Mesodermal cell (in vitro differentiated cells): ENCODE data around the gene MOB3B.

ENCODE experiments used
- H3K27ac ChIP-seq: 2 replicates; pipeline ENCODE4 v1.7.0; 2013; ENCODE audit warnings: mild to moderate bottlenecking, low read depth, low read length, moderate library complexity; ENCODE audit not compliant: severe bottlenecking
- H3K36me3 ChIP-seq: 2 replicates; pipeline ENCODE4 v1.7.1; 2013; ENCODE audit warnings: mild to moderate bottlenecking, low read length, moderate library complexity; ENCODE audit not compliant: control insufficient read depth, insufficient read depth
- H3K4me1 ChIP-seq: one replicate; pipeline ENCODE4 v1.7.1; 2013; ENCODE audit warnings: mild to moderate bottlenecking, low read length; ENCODE audit not compliant: insufficient read depth, control insufficient read depth, poor library complexity, severe bottlenecking
- H3K4me3 ChIP-seq: 2 replicates; pipeline ENCODE4 v1.7.0; 2013; ENCODE audit warnings: low read length, control low read depth, mild to moderate bottlenecking; ENCODE audit not compliant: insufficient read depth, poor library complexity, severe bottlenecking; ENCODE audit errors: extremely low read depth
- H3K9me3 ChIP-seq: 2 replicates; pipeline ENCODE4 v1.7.1; 2013; ENCODE audit warnings: mild to moderate bottlenecking, low read length, moderate library complexity; ENCODE audit not compliant: control insufficient read depth
- WGBS, 2 experiments: methylation state at CpG; one replicate each; pipeline ENCODE4 v1.1.5; 2013; ENCODE audit warnings: missing lambda C conversion rate in 2 of 2; ENCODE audit not compliant: insufficient coverage in 2 of 2; 5-methylcytosine and 5-hydroxymethylcytosine counted together

Gene MOB3B

GRCh38 chr9:27475057-27475595 lies 54.5 kb downstream of the MOB3B start:
- no peaks in the 10 kb centered on the region for H3K36me3 ChIP-seq

GRCh38 chr9:27474305-27474704 lies 55.3 kb downstream of the MOB3B start:
- 57 to 86% methylated on average over 1 of the region's 1 CpG for WGBS, 2 experiments
- Histone ChIP-seq H3K4me3 (no peak overlapping the region), H3K9me3 (peaks cover 8% of the 10 kb centered on the region), H3K27ac (no peak overlapping the region), H3K36me3 (no peaks in the 10 kb centered on the region), H3K4me1 (peaks cover 16% of the 10 kb centered on the region)

More at GRCh38 chr9:27475057-27475595, 54.5 kb downstream of the MOB3B start:
- Histone ChIP-seq H3K4me3 (no peak overlapping the region), H3K9me3 (peaks cover 8% of the 10 kb centered on the region), H3K4me1 (peaks cover 16% of the 10 kb centered on the region), H3K27ac (no peak overlapping the region)
- WGBS, 2 experiments: 83 to 89% methylated on average over 3 to 5 of the region's 7 CpGs

GRCh38 chr9:27473111-27473529 lies 56.5 kb downstream of the MOB3B start:
- Histone ChIP-seq H3K4me3 (no peak overlapping the region), H3K36me3 (no peaks in the 10 kb centered on the region), H3K27ac (no peak overlapping the region), H3K4me1 (peaks cover 16% of the 10 kb centered on the region), H3K9me3 (no peaks in the 10 kb centered on the region)
- WGBS, 2 experiments: 87 to 91% methylated on average over 5 to 6 of the region's 7 CpGs

- H3K4me3 ChIP-seq: no peak overlapping the region
- H3K4me1 ChIP-seq: peaks cover 16% of the 10 kb centered on the region
- H3K27ac ChIP-seq: no peak overlapping the region
- H3K9me3 ChIP-seq: no peaks in the 10 kb centered on the region
- H3K36me3 ChIP-seq: no peaks in the 10 kb centered on the region
- 83 to 92% methylated on average over 1 to 2 of the region's 5 CpGs for WGBS, 2 experiments
Observed at GRCh38 chr9:27472195-27472594, 57.4 kb downstream of the MOB3B start.

- H3K4me3 ChIP-seq: no peak overlapping the region
- no CpG with 5 or more reads among the region's 3 CpGs for WGBS, 2 experiments
- H3K27ac ChIP-seq: no peak overlapping the region
- H3K9me3 ChIP-seq: no peaks in the 10 kb centered on the region
- peaks cover 16% of the 10 kb centered on the region for H3K4me1 ChIP-seq
- H3K36me3 ChIP-seq: no peaks in the 10 kb centered on the region
Observed at GRCh38 chr9:27471789-27472188, 57.8 kb downstream of the MOB3B start.

- no CpG with 5 or more reads among the region's 5 CpGs for WGBS, 2 experiments
- H3K9me3 ChIP-seq: no peaks in the 10 kb centered on the region
- no peak overlapping the region for H3K4me3 ChIP-seq
- H3K27ac ChIP-seq: no peak overlapping the region
- H3K4me1 ChIP-seq: peaks cover 16% of the 10 kb centered on the region
- no peaks in the 10 kb centered on the region for H3K36me3 ChIP-seq
Observed at GRCh38 chr9:27471366-27471765, 58.2 kb downstream of the MOB3B start.

- H3K4me3 ChIP-seq: no peak overlapping the region
- 86 to 91% methylated on average over 3 to 4 of the region's 6 CpGs for WGBS, 2 experiments
- H3K36me3 ChIP-seq: no peaks in the 10 kb centered on the region
- H3K9me3 ChIP-seq: no peaks in the 10 kb centered on the region
- H3K27ac ChIP-seq: peak overlapping the region; percentile 29
- peaks cover 16% of the 10 kb centered on the region for H3K4me1 ChIP-seq
Observed at GRCh38 chr9:27470291-27470856, 59.2 kb downstream of the MOB3B start.

- 78 to 94% methylated on average over 2 to 3 of the region's 3 CpGs for WGBS, 2 experiments
- Histone ChIP-seq H3K27ac (no peak overlapping the region), H3K4me3 (no peak overlapping the region), H3K36me3 (no peaks in the 10 kb centered on the region), H3K4me1 (peaks cover 16% of the 10 kb centered on the region), H3K9me3 (no peaks in the 10 kb centered on the region)
Observed at GRCh38 chr9:27469550-27469949, 60.1 kb downstream of the MOB3B start.

- Histone ChIP-seq H3K4me1 (peaks cover 16% of the 10 kb centered on the region), H3K36me3 (no peaks in the 10 kb centered on the region), H3K4me3 (no peak overlapping the region), H3K27ac (no peak overlapping the region), H3K9me3 (no peaks in the 10 kb centered on the region)
- 93 to 100% methylated on average over 3 to 4 of the region's 5 CpGs for WGBS, 2 experiments
Observed at GRCh38 chr9:27468462-27469110, 61.0 kb downstream of the MOB3B start.

- Histone ChIP-seq H3K27ac (no peak overlapping the region), H3K4me3 (no peak overlapping the region), H3K9me3 (no peaks in the 10 kb centered on the region), H3K4me1 (peaks cover 17% of the 10 kb centered on the region), H3K36me3 (no peaks in the 10 kb centered on the region)
- WGBS, 2 experiments: 100% methylated on average over 1 of the region's 1 CpG; no CpG with 5 or more reads in 1 of the 2 experiments
Observed at GRCh38 chr9:27468000-27468399, 61.6 kb downstream of the MOB3B start.

- Histone ChIP-seq H3K4me3 (no peak overlapping the region), H3K36me3 (no peaks in the 10 kb centered on the region), H3K9me3 (no peaks in the 10 kb centered on the region), H3K4me1 (peaks cover 18% of the 10 kb centered on the region), H3K27ac (no peak overlapping the region)
- 84 to 86% methylated on average over 2 to 3 of the region's 4 CpGs for WGBS, 2 experiments
Observed at GRCh38 chr9:27467486-27467885, 62.1 kb downstream of the MOB3B start.
